Measurements from ENCODE around the gene LEFTY1. TPM values are rescaled to one million over a fixed set of nuclear protein-coding genes. Genes with fewer than 3 reads are reported as not detected.
A peak's percentile ranks its signal among the peaks of the same experiment; 100 is the strongest.

LEFTY1 gene
- total and polyA plus RNA-seq, 9 of the 15 experiments (the other 6 are each of a cell fraction or from before 2014, with no cell fraction given) = 0.07 to 0.24 (median 0.17) TPM; not detected in 5

DNA sequence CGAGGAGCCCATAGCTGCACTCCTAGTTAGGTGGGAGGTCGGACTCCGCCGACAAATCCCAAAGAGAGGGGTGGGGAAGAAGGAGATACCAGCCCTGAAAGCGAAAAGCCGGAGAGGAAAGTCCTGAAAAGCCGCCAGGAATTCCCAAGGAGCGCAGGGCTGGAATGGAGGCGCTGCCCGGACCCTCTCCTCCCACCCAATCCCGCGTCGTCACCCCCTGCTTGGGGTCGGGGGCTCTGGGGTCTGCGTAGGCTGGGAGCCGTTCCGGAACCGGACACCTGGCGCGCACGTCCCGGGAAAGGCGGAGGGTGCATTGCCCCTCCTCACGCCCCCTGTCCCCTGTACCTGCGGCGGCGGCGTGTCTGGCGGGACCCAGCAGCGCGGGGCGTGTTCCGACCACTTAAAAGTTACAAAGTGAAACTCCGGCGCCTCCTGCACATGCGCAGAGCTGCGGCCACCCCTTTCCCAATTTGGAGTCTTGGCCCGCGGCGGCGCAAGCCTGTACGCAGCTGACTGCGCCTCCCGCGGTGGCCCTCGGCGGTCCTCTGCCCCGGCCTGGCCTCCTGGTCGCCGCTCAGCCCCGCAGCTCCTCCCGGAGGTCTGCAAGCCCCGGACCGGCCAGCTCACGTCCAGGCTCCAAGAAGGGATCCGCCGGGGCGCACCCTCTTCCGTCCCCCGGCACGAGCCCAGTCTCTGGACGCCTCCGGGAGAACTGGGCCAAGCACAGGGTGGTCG, 6.8 kb downstream of the LEFTY1 start, which contains the start of gene TMEM63A (continued):
- TF ChIP-seq, protein P1, sequence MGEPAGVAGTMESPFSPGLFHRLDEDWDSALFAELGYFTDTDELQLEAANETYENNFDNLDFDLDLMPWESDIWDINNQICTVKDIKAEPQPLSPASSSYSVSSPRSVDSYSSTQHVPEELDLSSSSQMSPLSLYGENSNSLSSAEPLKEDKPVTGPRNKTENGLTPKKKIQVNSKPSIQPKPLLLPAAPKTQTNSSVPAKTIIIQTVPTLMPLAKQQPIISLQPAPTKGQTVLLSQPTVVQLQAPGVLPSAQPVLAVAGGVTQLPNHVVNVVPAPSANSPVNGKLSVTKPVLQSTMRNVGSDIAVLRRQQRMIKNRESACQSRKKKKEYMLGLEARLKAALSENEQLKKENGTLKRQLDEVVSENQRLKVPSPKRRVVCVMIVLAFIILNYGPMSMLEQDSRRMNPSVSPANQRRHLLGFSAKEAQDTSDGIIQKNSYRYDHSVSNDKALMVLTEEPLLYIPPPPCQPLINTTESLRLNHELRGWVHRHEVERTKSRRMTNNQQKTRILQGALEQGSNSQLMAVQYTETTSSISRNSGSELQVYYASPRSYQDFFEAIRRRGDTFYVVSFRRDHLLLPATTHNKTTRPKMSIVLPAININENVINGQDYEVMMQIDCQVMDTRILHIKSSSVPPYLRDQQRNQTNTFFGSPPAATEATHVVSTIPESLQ (CRISPR knock-in tag; IDR thresholded peaks at IDR 0.05) = 0 out of 2 replicates have a peak, but pooled peaks have one; percentile 18
- TF ChIP-seq, protein P2, sequence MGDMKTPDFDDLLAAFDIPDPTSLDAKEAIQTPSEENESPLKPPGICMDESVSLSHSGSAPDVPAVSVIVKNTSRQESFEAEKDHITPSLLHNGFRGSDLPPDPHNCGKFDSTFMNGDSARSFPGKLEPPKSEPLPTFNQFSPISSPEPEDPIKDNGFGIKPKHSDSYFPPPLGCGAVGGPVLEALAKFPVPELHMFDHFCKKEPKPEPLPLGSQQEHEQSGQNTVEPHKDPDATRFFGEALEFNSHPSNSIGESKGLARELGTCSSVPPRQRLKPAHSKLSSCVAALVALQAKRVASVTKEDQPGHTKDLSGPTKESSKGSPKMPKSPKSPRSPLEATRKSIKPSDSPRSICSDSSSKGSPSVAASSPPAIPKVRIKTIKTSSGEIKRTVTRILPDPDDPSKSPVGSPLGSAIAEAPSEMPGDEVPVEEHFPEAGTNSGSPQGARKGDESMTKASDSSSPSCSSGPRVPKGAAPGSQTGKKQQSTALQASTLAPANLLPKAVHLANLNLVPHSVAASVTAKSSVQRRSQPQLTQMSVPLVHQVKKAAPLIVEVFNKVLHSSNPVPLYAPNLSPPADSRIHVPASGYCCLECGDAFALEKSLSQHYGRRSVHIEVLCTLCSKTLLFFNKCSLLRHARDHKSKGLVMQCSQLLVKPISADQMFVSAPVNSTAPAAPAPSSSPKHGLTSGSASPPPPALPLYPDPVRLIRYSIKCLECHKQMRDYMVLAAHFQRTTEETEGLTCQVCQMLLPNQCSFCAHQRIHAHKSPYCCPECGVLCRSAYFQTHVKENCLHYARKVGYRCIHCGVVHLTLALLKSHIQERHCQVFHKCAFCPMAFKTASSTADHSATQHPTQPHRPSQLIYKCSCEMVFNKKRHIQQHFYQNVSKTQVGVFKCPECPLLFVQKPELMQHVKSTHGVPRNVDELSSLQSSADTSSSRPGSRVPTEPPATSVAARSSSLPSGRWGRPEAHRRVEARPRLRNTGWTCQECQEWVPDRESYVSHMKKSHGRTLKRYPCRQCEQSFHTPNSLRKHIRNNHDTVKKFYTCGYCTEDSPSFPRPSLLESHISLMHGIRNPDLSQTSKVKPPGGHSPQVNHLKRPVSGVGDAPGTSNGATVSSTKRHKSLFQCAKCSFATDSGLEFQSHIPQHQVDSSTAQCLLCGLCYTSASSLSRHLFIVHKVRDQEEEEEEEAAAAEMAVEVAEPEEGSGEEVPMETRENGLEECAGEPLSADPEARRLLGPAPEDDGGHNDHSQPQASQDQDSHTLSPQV (IDR thresholded peaks at IDR 0.05) = no peak
- TF ChIP-seq, protein P3, sequence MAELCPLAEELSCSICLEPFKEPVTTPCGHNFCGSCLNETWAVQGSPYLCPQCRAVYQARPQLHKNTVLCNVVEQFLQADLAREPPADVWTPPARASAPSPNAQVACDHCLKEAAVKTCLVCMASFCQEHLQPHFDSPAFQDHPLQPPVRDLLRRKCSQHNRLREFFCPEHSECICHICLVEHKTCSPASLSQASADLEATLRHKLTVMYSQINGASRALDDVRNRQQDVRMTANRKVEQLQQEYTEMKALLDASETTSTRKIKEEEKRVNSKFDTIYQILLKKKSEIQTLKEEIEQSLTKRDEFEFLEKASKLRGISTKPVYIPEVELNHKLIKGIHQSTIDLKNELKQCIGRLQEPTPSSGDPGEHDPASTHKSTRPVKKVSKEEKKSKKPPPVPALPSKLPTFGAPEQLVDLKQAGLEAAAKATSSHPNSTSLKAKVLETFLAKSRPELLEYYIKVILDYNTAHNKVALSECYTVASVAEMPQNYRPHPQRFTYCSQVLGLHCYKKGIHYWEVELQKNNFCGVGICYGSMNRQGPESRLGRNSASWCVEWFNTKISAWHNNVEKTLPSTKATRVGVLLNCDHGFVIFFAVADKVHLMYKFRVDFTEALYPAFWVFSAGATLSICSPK (IDR thresholded peaks at IDR 0.05; ENCODE audit: borderline replicate concordance) = 0 out of 2 replicates have a peak, but pooled peaks have one; percentile 36
- TF ChIP-seq HMGN3 (IDR thresholded peaks at IDR 0.05; ENCODE audit: borderline replicate concordance, extremely low read depth, insufficient read length, low read depth, low read length) = peak; percentile 95
- TF ChIP-seq GABPB1 (CRISPR knock-in tag; IDR thresholded peaks at IDR 0.05) = peak; percentile 67
- no peak for TF ChIP-seq RNF2 (IDR thresholded peaks at IDR 0.05)
- no peak for TF ChIP-seq ELF1 (tag; IDR thresholded peaks at IDR 0.05)
- TF ChIP-seq SIN3A (IDR thresholded peaks at IDR 0.05; ENCODE audit: borderline replicate concordance in 2 of 2, control insufficient read depth in 1 of 2, low read depth in 2 of 2, low read length in 2 of 2) = peak; percentile 6 to 53; a peak in 3 of 4 replicates
- TF ChIP-seq NCOR1 (IDR thresholded peaks at IDR 0.05) = no peak
- TF ChIP-seq, protein P4, sequence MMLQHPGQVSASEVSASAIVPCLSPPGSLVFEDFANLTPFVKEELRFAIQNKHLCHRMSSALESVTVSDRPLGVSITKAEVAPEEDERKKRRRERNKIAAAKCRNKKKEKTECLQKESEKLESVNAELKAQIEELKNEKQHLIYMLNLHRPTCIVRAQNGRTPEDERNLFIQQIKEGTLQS (IDR thresholded peaks at IDR 0.05) = no peak
- TF ChIP-seq, protein P4 (CRISPR knock-in tag; conservative IDR thresholded peaks at IDR 0.05) = 0 out of 2 replicates have a peak, but pooled peaks have one; percentile 32
- TF ChIP-seq, protein P5, sequence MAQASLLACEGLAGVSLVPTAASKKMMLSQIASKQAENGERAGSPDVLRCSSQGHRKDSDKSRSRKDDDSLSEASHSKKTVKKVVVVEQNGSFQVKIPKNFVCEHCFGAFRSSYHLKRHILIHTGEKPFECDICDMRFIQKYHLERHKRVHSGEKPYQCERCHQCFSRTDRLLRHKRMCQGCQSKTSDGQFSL (CRISPR knock-in tag; IDR thresholded peaks at IDR 0.05) = no peak
- TF ChIP-seq, protein P5 (tag; IDR thresholded peaks at IDR 0.05) = no peak
- TF ChIP-seq HNRNPK (IDR thresholded peaks at IDR 0.05; ENCODE audit: low read depth, low read length, poor library complexity, severe bottlenecking) = no peak
- peak; percentile 34; the same call in 1 of the 2 replicates for TF ChIP-seq BCOR (IDR thresholded peaks at IDR 0.05)
- peak; percentile 64 for TF ChIP-seq CREB1 (IDR thresholded peaks at IDR 0.05)
- peak; percentile 62; the same call in 1 of the 2 replicates for TF ChIP-seq CREB1 (CRISPR knock-in tag; IDR thresholded peaks at IDR 0.05)

All from K562 (cell line).